ENCODE measurements around the gene PAM.

PAM gene

GRCh38 chr5:102833146-102833545 lies 78.0 kb downstream of the PAM start:
- Histone ChIP-seq H3K4me3 (ENCODE audit: low read length) (no peak overlapping the region), H3K9ac (ENCODE audit: low read length) (no peak overlapping the region), H3K4me1 (ENCODE audit: control insufficient read depth, insufficient read depth, low read length) (no peaks in the 10 kb centered on the region), H3K36me3 (ENCODE audit: control insufficient read depth, insufficient read depth, low read length) (no peaks in the 10 kb centered on the region), H3K27ac (ENCODE audit: low read depth, low read length) (no peak overlapping the region), H3K27me3 (ENCODE audit: control insufficient read depth, insufficient read depth, low read length) (no peaks in the 10 kb centered on the region)

GRCh38 chr5:102834438-102834964 lies 79.4 kb downstream of the PAM start:
- Histone ChIP-seq H3K4me3 (ENCODE audit: low read length) (no peak overlapping the region), H3K27ac (ENCODE audit: low read depth, low read length) (no peak overlapping the region), H3K4me1 (ENCODE audit: control insufficient read depth, insufficient read depth, low read length) (no peaks in the 10 kb centered on the region), H3K36me3 (ENCODE audit: control insufficient read depth, insufficient read depth, low read length) (no peaks in the 10 kb centered on the region), H3K27me3 (ENCODE audit: control insufficient read depth, insufficient read depth, low read length) (no peaks in the 10 kb centered on the region), H3K9ac (ENCODE audit: low read length) (no peak overlapping the region)

DNA sequence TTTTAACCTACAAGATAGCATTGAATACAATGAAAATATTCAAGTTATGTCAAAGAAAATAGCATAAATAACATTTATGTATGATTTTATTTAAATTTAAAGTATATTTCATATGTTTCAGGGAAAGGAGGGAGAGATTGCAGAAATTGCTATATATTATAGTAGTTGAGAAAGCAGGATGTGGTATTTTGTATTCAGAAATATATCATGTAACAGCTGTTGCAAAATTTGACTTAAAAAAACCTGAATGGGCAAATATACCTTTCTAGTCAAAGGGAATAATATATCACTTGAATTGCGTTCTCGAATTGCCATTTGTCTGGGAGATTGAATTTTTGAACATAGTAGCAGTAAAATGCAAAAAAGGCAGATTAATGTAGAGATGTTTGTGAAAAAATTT lies 80.6 kb downstream of the PAM start:
- no peaks in the 10 kb centered on the region for H3K4me1 ChIP-seq (ENCODE audit: control insufficient read depth, insufficient read depth, low read length)
- H3K9ac ChIP-seq (ENCODE audit: low read length): no peak overlapping the region
- no peaks in the 10 kb centered on the region for H3K27me3 ChIP-seq (ENCODE audit: control insufficient read depth, insufficient read depth, low read length)
- H3K36me3 ChIP-seq (ENCODE audit: control insufficient read depth, insufficient read depth, low read length): no peaks in the 10 kb centered on the region
- no peak overlapping the region for H3K4me3 ChIP-seq (ENCODE audit: low read length)
- H3K27ac ChIP-seq (ENCODE audit: low read depth, low read length): no peak overlapping the region

GRCh38 chr5:102841021-102841420 lies 85.9 kb downstream of the PAM start:
- Histone ChIP-seq H3K27ac (ENCODE audit: low read depth, low read length) (no peak overlapping the region), H3K9ac (ENCODE audit: low read length) (no peak overlapping the region), H3K4me3 (ENCODE audit: low read length) (no peak overlapping the region), H3K27me3 (ENCODE audit: control insufficient read depth, insufficient read depth, low read length) (no peaks in the 10 kb centered on the region), H3K4me1 (ENCODE audit: control insufficient read depth, insufficient read depth, low read length) (no peaks in the 10 kb centered on the region), H3K36me3 (ENCODE audit: control insufficient read depth, insufficient read depth, low read length) (no peaks in the 10 kb centered on the region)

DNA sequence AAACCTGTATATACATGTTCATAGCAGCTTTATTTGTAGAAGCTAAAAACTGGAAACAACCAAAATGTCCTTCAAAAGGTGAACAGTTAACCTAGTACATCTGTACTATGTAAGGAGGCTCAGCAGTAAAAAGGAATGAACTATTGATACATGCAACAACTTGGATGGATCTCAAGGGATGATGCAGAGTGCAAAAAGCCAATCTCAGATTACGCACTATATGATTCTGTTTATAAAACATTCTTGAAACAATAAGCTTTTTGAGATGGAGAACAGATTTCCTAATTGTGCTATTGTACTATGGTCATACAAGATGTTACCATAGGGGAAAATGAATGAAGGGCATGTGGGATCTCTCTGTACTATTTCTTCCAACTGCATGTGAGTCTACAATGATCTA lies 88.9 kb downstream of the PAM start:
- H3K4me3 ChIP-seq (ENCODE audit: low read length): no peak overlapping the region
- no peaks in the 10 kb centered on the region for H3K36me3 ChIP-seq (ENCODE audit: control insufficient read depth, insufficient read depth, low read length)
- H3K9ac ChIP-seq (ENCODE audit: low read length): no peak overlapping the region
- H3K4me1 ChIP-seq (ENCODE audit: control insufficient read depth, insufficient read depth, low read length): no peaks in the 10 kb centered on the region
- H3K27ac ChIP-seq (ENCODE audit: low read depth, low read length): no peak overlapping the region
- no peaks in the 10 kb centered on the region for H3K27me3 ChIP-seq (ENCODE audit: control insufficient read depth, insufficient read depth, low read length)

DNA sequence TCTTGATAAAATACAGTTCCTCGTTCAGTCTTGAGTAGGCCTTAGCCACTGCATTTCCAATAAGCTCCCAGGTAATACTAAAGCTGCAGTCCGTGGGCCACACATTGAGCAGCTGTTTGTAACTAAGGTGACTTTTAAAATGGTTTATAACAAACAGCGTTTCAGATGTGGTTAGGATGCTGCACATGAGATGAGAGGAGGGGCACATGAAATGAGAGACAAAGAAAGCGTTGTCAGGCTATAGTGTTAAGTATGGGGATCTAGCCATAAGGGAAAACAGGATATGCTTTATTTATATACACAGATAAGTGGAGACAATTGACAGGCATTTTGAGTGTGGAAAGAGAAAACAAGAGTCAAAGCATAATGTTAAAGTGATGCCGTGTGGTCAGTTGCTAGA lies 89.9 kb downstream of the PAM start:
- Histone ChIP-seq H3K9ac (ENCODE audit: low read length) (no peak overlapping the region), H3K27ac (ENCODE audit: low read depth, low read length) (no peak overlapping the region), H3K36me3 (ENCODE audit: control insufficient read depth, insufficient read depth, low read length) (no peaks in the 10 kb centered on the region), H3K4me3 (ENCODE audit: low read length) (no peak overlapping the region), H3K4me1 (ENCODE audit: control insufficient read depth, insufficient read depth, low read length) (no peaks in the 10 kb centered on the region), H3K27me3 (ENCODE audit: control insufficient read depth, insufficient read depth, low read length) (no peaks in the 10 kb centered on the region)

GRCh38 chr5:102850503-102850902 lies 95.4 kb downstream of the PAM start:
- Histone ChIP-seq H3K27ac (ENCODE audit: low read depth, low read length) (no peak overlapping the region), H3K4me1 (ENCODE audit: control insufficient read depth, insufficient read depth, low read length) (no peaks in the 10 kb centered on the region), H3K9ac (ENCODE audit: low read length) (no peak overlapping the region), H3K36me3 (ENCODE audit: control insufficient read depth, insufficient read depth, low read length) (no peaks in the 10 kb centered on the region), H3K27me3 (ENCODE audit: control insufficient read depth, insufficient read depth, low read length) (no peaks in the 10 kb centered on the region), H3K4me3 (ENCODE audit: low read length) (no peak overlapping the region)

GRCh38 chr5:102853680-102854079 lies 98.6 kb downstream of the PAM start:
- no peaks in the 10 kb centered on the region for H3K27me3 ChIP-seq (ENCODE audit: control insufficient read depth, insufficient read depth, low read length)
- no peaks in the 10 kb centered on the region for H3K36me3 ChIP-seq (ENCODE audit: control insufficient read depth, insufficient read depth, low read length)
- no peak overlapping the region for H3K9ac ChIP-seq (ENCODE audit: low read length)

DNA sequence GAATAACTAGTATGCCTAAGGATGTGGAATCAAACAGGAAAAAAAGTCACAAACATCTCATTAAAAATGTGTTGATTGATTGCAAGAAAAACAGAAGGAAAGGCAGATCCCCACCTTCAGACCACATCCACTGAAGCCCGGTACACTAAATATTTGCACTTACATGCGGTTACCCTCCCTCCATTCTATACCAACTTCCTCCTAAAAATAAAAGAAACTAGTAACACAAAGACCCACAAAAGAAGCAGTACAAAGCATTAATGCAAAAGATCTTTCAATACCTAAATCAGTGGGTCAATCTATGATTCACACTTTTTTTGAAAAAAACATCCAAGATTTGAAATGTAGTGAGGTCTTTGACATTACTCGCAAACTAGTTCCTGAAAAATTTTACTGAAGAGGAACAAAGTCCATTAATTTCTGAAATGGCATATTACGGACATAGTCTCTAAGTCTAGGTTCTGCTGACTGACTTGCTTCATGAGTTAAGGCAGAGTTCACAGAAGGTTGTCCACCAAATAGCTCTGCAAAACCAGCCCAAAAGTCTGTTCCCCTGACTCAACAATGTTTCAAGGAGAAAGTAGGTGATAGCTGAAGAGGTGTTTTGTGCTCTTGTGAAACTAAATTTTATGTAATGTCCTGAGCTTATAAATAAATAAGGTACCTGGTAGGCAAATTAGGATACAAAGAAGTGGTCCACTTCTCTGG lies 100.7 kb downstream of the PAM start:
- Histone ChIP-seq H3K27ac (ENCODE audit: low read depth, low read length) (no peak overlapping the region), H3K9ac (ENCODE audit: low read length) (no peak overlapping the region), H3K36me3 (ENCODE audit: control insufficient read depth, insufficient read depth, low read length) (no peaks in the 10 kb centered on the region), H3K4me3 (ENCODE audit: low read length) (no peak overlapping the region), H3K4me1 (ENCODE audit: control insufficient read depth, insufficient read depth, low read length) (peaks cover 4% of the 10 kb centered on the region), H3K27me3 (ENCODE audit: control insufficient read depth, insufficient read depth, low read length) (no peaks in the 10 kb centered on the region)

More at GRCh38 chr5:102853680-102854079, 98.6 kb downstream of the PAM start:
- Histone ChIP-seq H3K4me3 (ENCODE audit: low read length) (no peak overlapping the region), H3K4me1 (ENCODE audit: control insufficient read depth, insufficient read depth, low read length) (peaks cover 4% of the 10 kb centered on the region), H3K27ac (ENCODE audit: low read depth, low read length) (no peak overlapping the region)

DNA sequence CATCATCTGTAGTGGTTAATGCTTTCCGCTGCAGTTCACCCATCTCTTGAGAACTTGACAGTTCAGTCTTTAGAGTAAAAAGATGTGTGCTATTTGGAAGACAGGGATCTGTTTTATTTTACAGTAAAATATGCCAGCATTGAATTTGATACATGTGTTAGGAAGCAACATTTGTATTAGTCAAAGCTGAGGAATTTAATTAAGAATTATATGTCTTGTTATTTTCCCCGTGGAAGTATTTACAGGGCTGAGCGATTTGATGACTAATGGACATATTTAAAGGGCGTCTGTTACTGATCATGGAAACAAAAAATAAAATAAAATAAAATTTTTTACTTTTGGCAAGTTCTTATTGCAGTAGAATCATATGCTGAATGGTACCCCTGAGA lies 101.3 kb downstream of the PAM start:
- H3K4me3 ChIP-seq (ENCODE audit: low read length): no peak overlapping the region
- H3K27me3 ChIP-seq (ENCODE audit: control insufficient read depth, insufficient read depth, low read length): no peaks in the 10 kb centered on the region
- no peaks in the 10 kb centered on the region for H3K36me3 ChIP-seq (ENCODE audit: control insufficient read depth, insufficient read depth, low read length)
- peaks cover 4% of the 10 kb centered on the region for H3K4me1 ChIP-seq (ENCODE audit: control insufficient read depth, insufficient read depth, low read length)
- H3K9ac ChIP-seq (ENCODE audit: low read length): no peak overlapping the region
- no peak overlapping the region for H3K27ac ChIP-seq (ENCODE audit: low read depth, low read length)

GRCh38 chr5:102857076-102857818 lies 102.1 kb downstream of the PAM start:
- no peaks in the 10 kb centered on the region for H3K27me3 ChIP-seq (ENCODE audit: control insufficient read depth, insufficient read depth, low read length)
- peaks cover 4% of the 10 kb centered on the region for H3K4me1 ChIP-seq (ENCODE audit: control insufficient read depth, insufficient read depth, low read length)
- H3K36me3 ChIP-seq (ENCODE audit: control insufficient read depth, insufficient read depth, low read length): no peaks in the 10 kb centered on the region
- peak overlapping the region; percentile 57 for H3K27ac ChIP-seq (ENCODE audit: low read depth, low read length)
- no peak overlapping the region for H3K9ac ChIP-seq (ENCODE audit: low read length)
- no peak overlapping the region for H3K4me3 ChIP-seq (ENCODE audit: low read length)

GRCh38 chr5:102858221-102858620 lies 103.1 kb downstream of the PAM start:
- no peak overlapping the region for H3K4me3 ChIP-seq (ENCODE audit: low read length)
- peaks cover 4% of the 10 kb centered on the region for H3K4me1 ChIP-seq (ENCODE audit: control insufficient read depth, insufficient read depth, low read length)
- H3K36me3 ChIP-seq (ENCODE audit: control insufficient read depth, insufficient read depth, low read length): no peaks in the 10 kb centered on the region
- no peaks in the 10 kb centered on the region for H3K27me3 ChIP-seq (ENCODE audit: control insufficient read depth, insufficient read depth, low read length)
- H3K27ac ChIP-seq (ENCODE audit: low read depth, low read length): no peak overlapping the region
- H3K9ac ChIP-seq (ENCODE audit: low read length): no peak overlapping the region

DNA sequence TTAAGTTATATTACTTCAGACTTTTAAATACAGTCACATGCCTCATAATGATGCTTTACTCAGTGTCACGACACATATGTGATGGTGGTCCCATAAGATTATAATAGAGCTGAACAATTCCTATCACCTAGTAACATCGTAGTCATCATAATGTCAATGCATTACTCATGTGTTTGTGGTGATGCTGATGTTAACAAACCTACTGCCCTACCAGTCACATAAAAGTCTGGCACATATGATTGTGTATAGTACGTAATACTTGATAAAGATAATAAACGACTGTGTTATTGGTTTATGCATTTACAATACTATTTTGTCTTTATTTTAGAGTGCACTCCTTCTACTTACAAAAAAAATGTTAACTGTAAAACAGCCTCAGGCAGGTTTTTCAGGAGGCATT lies 103.7 kb downstream of the PAM start:
- Histone ChIP-seq H3K4me3 (ENCODE audit: low read length) (no peak overlapping the region), H3K4me1 (ENCODE audit: control insufficient read depth, insufficient read depth, low read length) (peaks cover 4% of the 10 kb centered on the region), H3K27ac (ENCODE audit: low read depth, low read length) (no peak overlapping the region)

More for the DNA sequence above, 103.7 kb downstream of the PAM start:
- no peaks in the 10 kb centered on the region for H3K27me3 ChIP-seq (ENCODE audit: control insufficient read depth, insufficient read depth, low read length)
- no peak overlapping the region for H3K9ac ChIP-seq (ENCODE audit: low read length)
- H3K36me3 ChIP-seq (ENCODE audit: control insufficient read depth, insufficient read depth, low read length): no peaks in the 10 kb centered on the region
